A673 (cell line): ENCODE measurements around the gene PIN1. TPM values are rescaled to one million over a fixed set of nuclear protein-coding genes. Genes with fewer than 3 reads are reported as not detected.

ENCODE experiments used
- BruUV-seq: library from RNA; stranded (reverse); fragments of 400-500 nt; replicated peaks from 2 replicates; lab custom pipeline; 2021; lab: Mats Ljungman, UMichigan
- CTCF ChIA-PET: fragments of 300-600 bp; sonication (Branson Sonifier 250); formaldehyde crosslinking; loops from one replicate; lab custom pipeline; 2022; ENCODE audit warnings: antibody characterized with exemption; lab: Charles Lee
- POLR2A ChIA-PET: fragments of 300-600 bp; sonication (Branson Sonifier 250); formaldehyde crosslinking; loops from one replicate; lab custom pipeline; 2022; ENCODE audit warnings: antibody characterized with exemption; ENCODE audit not compliant: low non-redundant PET; lab: Charles Lee
- DNase-seq: peaks from one replicate; pipeline ENCODE4 v3.0.0-alpha.2; 2015; ENCODE audit warnings: low spot score
- H3K27ac ChIP-seq: fragments of 200-600 bp; sonication (generic); 2 replicates; pipeline ENCODE4 v1.5.1; 2016; ENCODE audit warnings: mixed run types, low read depth, mild to moderate bottlenecking, mixed read lengths, antibody characterized with exemption, low read length; ENCODE audit not compliant: poor library complexity, severe bottlenecking
- H3K27me3 ChIP-seq: fragments of 200-600 bp; sonication (generic); replicated peaks from 2 replicates; pipeline ENCODE4 v1.6.1; 2017; ENCODE audit warnings: mixed run types, low read depth, mild to moderate bottlenecking, mixed read lengths, antibody characterized with exemption, low read length; ENCODE audit not compliant: insufficient read depth, poor library complexity
- H3K36me3 ChIP-seq: fragments of 200-600 bp; sonication (generic); 2 replicates; pipeline ENCODE4 v1.6.1; 2016; ENCODE audit warnings: mixed run types, mild to moderate bottlenecking, mixed read lengths, antibody characterized with exemption, low read length; ENCODE audit not compliant: insufficient read depth, poor library complexity, severe bottlenecking
- H3K4me1 ChIP-seq: fragments of 200-600 bp; sonication (generic); 2 replicates; pipeline ENCODE4 v1.6.1; 2017; ENCODE audit warnings: mixed run types, mild to moderate bottlenecking, mixed read lengths, antibody characterized with exemption, low read length; ENCODE audit not compliant: insufficient read depth, poor library complexity, severe bottlenecking
- H3K4me3 ChIP-seq: fragments of 200-600 bp; sonication (generic); 2 replicates; pipeline ENCODE4 v1.5.1; 2016; ENCODE audit warnings: low read depth, mixed run types, mild to moderate bottlenecking, mixed read lengths, low read length; ENCODE audit not compliant: poor library complexity, severe bottlenecking
- H3K9me3 ChIP-seq: fragments of 200-600 bp; sonication (generic); 2 replicates; pipeline ENCODE4 v1.6.1; 2016; ENCODE audit warnings: mixed run types, low read depth, mild to moderate bottlenecking, mixed read lengths, antibody characterized with exemption, low read length; ENCODE audit not compliant: poor library complexity, severe bottlenecking
- EZH2 ChIP-seq: fragments of 200-600 bp; sonication (generic); IDR thresholded peaks from 2 replicates; pipeline ENCODE4 v1.6.1; 2017; ENCODE audit warnings: borderline replicate concordance, low read depth, mild to moderate bottlenecking, mixed read lengths, antibody characterized with exemption, low read length; ENCODE audit not compliant: poor library complexity, severe bottlenecking
- intact Hi-C: fragments of 100-400 bp; cut with micrococcal nuclease; formaldehyde crosslinking; loops from one replicate; pipeline ENCODE4 v1.10.0; 2022; ENCODE audit not compliant: unreplicated experiment
- total RNA-seq: library from RNA; stranded (reverse); gene quantifications from 2 replicates; pipeline ENCODE4 v1.2.3, GENCODE V29; 2021
- TF ChIP-seq, protein P1 (sequence below): fragments of 300-800, 200-600 bp; sonication (generic); conservative IDR thresholded peaks from 2 replicates; pipeline ENCODE4 v1.5.1; 2017; ENCODE audit warnings: low read depth, mild to moderate bottlenecking, antibody characterized with exemption, low read length, moderate library complexity, mixed read lengths

The PIN1 gene
- total RNA-seq, 1 experiment from 2014 or later, result 177 TPM

DNA sequence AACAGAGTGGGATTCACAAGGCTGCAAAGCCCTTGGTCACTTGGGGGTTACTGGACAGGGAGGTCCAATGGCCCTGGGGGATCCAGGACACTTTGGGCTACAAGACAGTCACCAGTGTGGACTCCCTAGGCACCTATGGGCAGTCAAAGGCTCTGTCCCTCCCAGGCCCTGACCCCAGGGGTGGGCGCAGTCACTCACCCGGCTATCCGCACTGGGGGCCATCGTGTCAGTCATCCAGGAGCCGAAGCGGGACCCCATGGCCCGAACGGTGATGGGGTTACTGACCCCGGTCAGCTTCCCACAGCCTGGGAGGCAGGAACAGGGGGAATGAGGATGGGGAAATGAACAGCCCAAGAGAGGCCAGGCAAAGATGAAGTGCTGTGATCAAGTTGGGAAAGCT lies 21.5 kb downstream of the PIN1 start:
- CTCF ChIA-PET, result no interaction called here

DNA sequence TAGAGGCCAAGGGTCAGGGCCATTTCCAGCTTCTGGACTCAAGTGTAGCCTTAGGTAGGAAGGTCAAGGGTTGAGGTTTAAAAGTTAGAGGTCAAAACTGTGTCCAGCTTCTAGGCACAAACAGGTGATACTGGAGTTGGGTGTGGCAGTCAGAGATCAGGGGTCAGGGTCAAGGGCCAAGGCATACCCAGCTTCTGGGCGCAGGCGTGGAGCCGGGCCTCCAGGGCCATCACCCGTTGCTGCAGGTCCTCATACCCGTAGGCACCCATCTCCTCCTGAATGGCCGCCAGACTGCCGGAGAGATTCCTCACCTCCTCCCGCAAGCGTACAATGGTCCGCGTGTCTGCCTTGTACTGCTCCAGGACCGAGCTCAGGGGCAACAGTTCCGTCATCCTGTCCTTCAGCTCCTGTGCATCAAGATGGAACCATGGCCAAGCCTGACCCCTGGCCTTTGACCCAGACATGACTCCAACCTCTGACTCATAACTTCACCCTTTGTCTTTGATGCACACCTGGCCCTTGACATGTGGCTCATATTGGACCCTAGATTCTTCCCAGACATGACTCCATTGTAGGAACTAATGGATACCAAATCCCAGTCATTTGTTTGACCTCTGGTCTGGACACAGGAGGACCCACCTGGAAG lies 22.1 kb downstream of the PIN1 start:
- Histone ChIP-seq H3K4me1 (no peaks in the 10 kb centered on the region), H3K4me3 (no peak overlapping the region), H3K27ac (no peak overlapping the region), H3K36me3 (peaks cover 16% of the 10 kb centered on the region), H3K27me3 (no peaks in the 10 kb centered on the region), H3K9me3 (no peaks in the 10 kb centered on the region)
- POLR2A ChIA-PET, result no interaction called here
- CTCF ChIA-PET, result no interaction called here
- TF ChIP-seq, protein P1, sequence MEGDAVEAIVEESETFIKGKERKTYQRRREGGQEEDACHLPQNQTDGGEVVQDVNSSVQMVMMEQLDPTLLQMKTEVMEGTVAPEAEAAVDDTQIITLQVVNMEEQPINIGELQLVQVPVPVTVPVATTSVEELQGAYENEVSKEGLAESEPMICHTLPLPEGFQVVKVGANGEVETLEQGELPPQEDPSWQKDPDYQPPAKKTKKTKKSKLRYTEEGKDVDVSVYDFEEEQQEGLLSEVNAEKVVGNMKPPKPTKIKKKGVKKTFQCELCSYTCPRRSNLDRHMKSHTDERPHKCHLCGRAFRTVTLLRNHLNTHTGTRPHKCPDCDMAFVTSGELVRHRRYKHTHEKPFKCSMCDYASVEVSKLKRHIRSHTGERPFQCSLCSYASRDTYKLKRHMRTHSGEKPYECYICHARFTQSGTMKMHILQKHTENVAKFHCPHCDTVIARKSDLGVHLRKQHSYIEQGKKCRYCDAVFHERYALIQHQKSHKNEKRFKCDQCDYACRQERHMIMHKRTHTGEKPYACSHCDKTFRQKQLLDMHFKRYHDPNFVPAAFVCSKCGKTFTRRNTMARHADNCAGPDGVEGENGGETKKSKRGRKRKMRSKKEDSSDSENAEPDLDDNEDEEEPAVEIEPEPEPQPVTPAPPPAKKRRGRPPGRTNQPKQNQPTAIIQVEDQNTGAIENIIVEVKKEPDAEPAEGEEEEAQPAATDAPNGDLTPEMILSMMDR, result no peak
- no peak for TF ChIP-seq EZH2
- intact Hi-C loops, result loop anchor here (10.0 kb wide), 1 partner anchor 158 kb away; the partner anchor contains the start of genes COL5A3 and RDH8
- BruUV-seq, result no TSS peak
- DNase-seq, result no peak

More for the DNA sequence above, 21.5 kb downstream of the PIN1 start:
- no peaks in the 10 kb centered on the region for H3K9me3 ChIP-seq
- H3K27me3 ChIP-seq, result no peaks in the 10 kb centered on the region
- no peaks in the 10 kb centered on the region for H3K4me1 ChIP-seq
- intact Hi-C loops, result loop anchor here (10.0 kb wide), 1 partner anchor 158 kb away; the partner anchor contains the start of genes COL5A3 and RDH8
- H3K4me3 ChIP-seq, result no peak overlapping the region
- peaks cover 16% of the 10 kb centered on the region for H3K36me3 ChIP-seq
- H3K27ac ChIP-seq, result no peak overlapping the region
- no TSS peak for BruUV-seq
- POLR2A ChIA-PET, result no interaction called here
- TF ChIP-seq, protein P1, result no peak
- no peak for TF ChIP-seq EZH2
- DNase-seq, result no peak

DNA sequence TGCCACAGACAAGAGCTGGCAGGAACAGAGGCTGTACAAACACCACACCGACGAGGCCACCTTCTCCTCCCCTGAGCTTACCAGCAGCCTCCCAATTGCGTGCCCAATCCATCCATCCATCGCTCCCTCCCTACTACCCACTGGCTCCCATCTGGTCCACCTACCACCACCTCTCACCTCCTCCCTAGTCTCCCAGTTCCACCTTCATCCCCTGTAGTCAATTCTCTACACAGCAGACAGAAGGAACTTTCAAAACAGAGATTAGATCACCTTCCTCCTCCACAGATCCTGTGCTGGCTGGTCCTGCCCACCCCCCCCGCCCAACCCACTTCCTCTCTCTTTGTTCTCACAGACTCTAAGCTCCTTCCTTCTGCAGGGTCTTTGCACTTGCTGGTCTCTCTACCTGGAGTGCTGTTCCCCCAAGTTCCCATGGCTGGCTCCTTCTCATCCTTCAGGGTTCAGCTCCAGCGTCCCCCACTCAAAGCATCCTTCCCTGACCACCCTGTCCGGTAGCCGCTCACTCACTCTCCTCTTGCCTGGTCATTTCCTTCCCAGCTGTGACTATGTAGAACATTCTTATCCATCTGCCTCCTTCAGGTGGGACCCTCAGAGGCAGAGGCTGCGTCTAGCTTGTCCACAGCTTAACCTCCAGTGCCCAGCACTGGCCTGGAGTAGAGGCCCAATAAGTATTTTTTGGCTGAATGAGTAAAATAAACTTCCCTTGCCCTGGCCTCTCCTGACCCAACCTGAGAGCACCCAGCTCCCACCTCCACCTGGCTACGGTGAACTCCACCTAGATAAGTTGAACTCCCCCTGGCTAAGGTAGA lies 23.0 kb downstream of the PIN1 start:
- intact Hi-C loops, result loop anchor here (10.0 kb wide), 1 partner anchor 157 kb away; the partner anchor contains the start of genes COL5A3 and RDH8
- Histone ChIP-seq H3K36me3 (peaks cover 16% of the 10 kb centered on the region), H3K9me3 (no peaks in the 10 kb centered on the region), H3K27ac (no peak overlapping the region), H3K4me3 (no peak overlapping the region), H3K4me1 (no peaks in the 10 kb centered on the region), H3K27me3 (no peaks in the 10 kb centered on the region)
- no peak for DNase-seq
- POLR2A ChIA-PET, result interaction anchor here (0.5 kb wide), 1 partner anchor 23 kb away, joined by 5 read pairs; no protein-coding TSS in a partner anchor
- no peak for TF ChIP-seq EZH2
- TF ChIP-seq, protein P1, result no peak
- CTCF ChIA-PET, result no interaction called here
- no TSS peak for BruUV-seq
